Measurements from ENCODE around the gene SCAP. TPM values are rescaled to one million over a fixed set of nuclear protein-coding genes. Genes with fewer than 3 reads are reported as not detected.
"Not testable (repeated sequence)": the region's sequence is repeated elsewhere in the genome, so short reads cannot be mapped to it uniquely, and the experiment has no call there.

The SCAP gene
- total RNA-seq, 2 experiments from 2014 or later = 57.5 to 60.7 TPM

DNA sequence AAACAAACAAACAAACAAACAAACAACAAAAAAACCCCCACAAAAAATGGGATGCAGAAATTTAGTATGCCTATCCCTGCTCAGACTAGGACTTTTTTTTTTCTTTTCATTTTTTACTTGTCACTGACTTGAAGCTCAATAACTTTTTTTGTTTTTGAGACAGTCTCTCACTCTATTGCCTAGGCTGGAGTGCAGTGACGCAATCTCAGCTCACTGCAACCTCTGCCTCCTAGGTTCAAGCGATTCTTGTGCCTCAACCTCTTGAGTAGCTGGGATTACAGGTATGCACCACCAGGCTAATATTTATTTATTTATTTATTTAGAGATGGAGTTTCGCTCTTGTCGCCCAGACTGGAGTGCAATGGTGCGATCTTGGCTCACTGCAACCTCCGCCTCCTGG lies 29.5 kb upstream of the SCAP start:
- ATAC-seq; H3K9me3 Mint-ChIP-seq (ENCODE audit: insufficient read depth); H3K27ac Mint-ChIP-seq; H3K4me3 Mint-ChIP-seq; H3K4me1 Mint-ChIP-seq (ENCODE audit: low read depth); POLR2A ChIA-PET; DNase-seq; H3K27me3 Mint-ChIP-seq (ENCODE audit: low read depth): not testable (repeated sequence)
- peaks cover 46% of the 10 kb centered on the region for H3K36me3 Mint-ChIP-seq (ENCODE audit: low read depth)
- CTCF ChIA-PET = interaction anchor here (0.7 kb wide), 1 partner anchor 177 kb away, joined by 3 read pairs; no protein-coding TSS in a partner anchor

DNA sequence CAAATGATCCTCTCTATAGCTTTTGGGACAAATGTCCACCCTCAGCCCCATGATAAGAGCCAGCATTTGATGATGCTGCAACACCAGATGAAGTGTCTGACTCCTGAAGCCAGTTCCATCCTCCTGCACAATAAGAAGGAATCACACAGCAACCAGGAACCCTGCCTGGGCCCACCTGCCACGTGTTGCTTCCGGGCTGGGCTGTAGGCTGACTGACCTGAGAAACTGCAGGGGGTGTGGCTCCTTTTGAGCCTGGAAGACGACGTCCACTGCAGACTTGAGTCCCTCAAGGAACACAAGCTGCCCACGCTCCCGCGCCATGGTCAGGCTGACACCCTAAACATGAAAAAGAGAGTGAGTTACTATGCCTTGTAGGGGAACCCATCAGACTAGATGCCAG lies 28.4 kb upstream of the SCAP start:
- Mint-ChIP-seq H3K36me3 (ENCODE audit: low read depth) (peaks cover 45% of the 10 kb centered on the region), H3K9me3 (ENCODE audit: insufficient read depth) (no peaks in the 10 kb centered on the region), H3K27ac (no peak overlapping the region), H3K4me3 (no peak overlapping the region), H3K27me3 (ENCODE audit: low read depth) (no peaks in the 10 kb centered on the region), H3K4me1 (ENCODE audit: low read depth) (no peaks in the 10 kb centered on the region)
- no peak for DNase-seq
- POLR2A ChIA-PET = no interaction called here
- no peak for ATAC-seq
- CTCF ChIA-PET = interaction anchor here (1.0 kb wide), 1 partner anchor 83 kb away, joined by 3 read pairs; no protein-coding TSS in a partner anchor

DNA sequence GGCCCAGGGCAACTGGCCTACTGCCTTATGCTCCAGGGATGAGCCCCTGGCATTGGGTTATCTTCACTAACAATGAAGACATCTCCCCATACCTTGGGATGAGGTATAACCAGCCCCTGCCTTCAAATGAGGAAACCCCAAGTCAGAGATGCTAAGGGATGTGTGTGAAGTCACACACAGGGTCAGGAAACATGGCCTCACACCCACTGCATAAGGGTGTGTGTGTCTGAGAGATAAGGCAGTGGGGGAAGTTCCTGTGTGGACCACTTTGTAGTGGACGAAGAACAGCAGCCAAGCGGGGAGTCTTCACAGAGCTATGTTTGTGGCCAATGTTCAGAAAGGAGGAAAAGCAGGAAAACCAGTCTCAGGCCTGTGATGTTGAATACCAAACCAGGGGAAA lies 27.3 kb upstream of the SCAP start:
- no peak overlapping the region for H3K27ac Mint-ChIP-seq
- CTCF ChIA-PET = interaction anchor here (1.8 kb wide), 1 partner anchor 82 kb away, joined by 4 read pairs; no protein-coding TSS in a partner anchor

DNA sequence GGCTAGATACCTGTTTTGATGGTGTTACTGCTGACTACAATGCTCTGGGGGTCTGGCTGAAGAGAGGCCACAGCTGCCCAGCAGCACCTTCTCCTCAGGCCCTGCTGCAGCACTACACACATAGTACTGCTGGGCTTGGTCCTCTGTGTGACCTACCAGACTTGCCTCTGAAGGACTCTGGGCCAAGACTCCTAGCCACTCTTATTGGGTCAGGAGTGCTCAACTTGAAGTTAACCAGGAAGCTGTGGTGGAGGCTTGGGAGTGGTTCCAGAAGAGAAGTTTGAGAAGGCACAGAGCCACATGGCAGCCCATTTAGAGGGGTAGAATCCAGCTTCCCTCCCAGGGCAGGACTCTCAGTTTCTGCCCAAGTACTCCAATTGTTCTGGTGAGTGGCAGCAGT lies 21.2 kb upstream of the SCAP start:
- no peak for DNase-seq
- ATAC-seq = no peak
- Mint-ChIP-seq H3K27me3 (ENCODE audit: low read depth) (no peaks in the 10 kb centered on the region), H3K4me1 (ENCODE audit: low read depth) (no peaks in the 10 kb centered on the region), H3K27ac (no peak overlapping the region), H3K9me3 (ENCODE audit: insufficient read depth) (no peaks in the 10 kb centered on the region), H3K4me3 (no peak overlapping the region), H3K36me3 (ENCODE audit: low read depth) (peaks cover 48% of the 10 kb centered on the region)
- POLR2A ChIA-PET = no interaction called here
- CTCF ChIA-PET = no interaction called here

More for the DNA sequence above, 27.3 kb upstream of the SCAP start:
- H3K36me3 Mint-ChIP-seq (ENCODE audit: low read depth) = peaks cover 49% of the 10 kb centered on the region
- no peak for ATAC-seq
- no peaks in the 10 kb centered on the region for H3K9me3 Mint-ChIP-seq (ENCODE audit: insufficient read depth)
- DNase-seq = no peak
- no peak overlapping the region for H3K4me3 Mint-ChIP-seq
- no peaks in the 10 kb centered on the region for H3K4me1 Mint-ChIP-seq (ENCODE audit: low read depth)
- no peaks in the 10 kb centered on the region for H3K27me3 Mint-ChIP-seq (ENCODE audit: low read depth)
- POLR2A ChIA-PET = interaction anchor here (1.1 kb wide), 1 partner anchor 10 kb away, joined by 3 read pairs; the partner anchor contains the start of gene ELP6

DNA sequence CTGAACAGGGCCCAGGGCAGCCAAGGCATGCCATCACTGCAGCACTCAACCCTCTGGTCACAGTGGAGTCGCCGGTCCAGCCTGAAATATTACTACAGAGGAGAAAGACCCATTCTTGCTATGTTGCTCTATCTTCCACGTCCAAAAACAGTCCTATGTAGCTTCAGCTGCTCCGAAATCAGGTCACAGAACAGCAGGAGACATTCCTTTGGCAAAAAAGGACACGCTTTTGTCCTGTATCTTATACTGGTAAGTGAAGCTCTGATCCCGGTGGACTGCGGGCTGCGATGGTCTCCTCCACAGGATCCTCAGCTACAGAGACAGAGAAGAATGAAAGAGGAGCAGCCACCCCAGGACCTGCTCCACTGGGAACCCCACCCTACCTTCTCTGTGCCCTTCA lies 20.1 kb upstream of the SCAP start:
- DNase-seq (no peak), ATAC-seq (no peak)
- POLR2A ChIA-PET = no interaction called here
- H3K9me3 Mint-ChIP-seq (ENCODE audit: insufficient read depth) = no peaks in the 10 kb centered on the region
- peaks cover 42% of the 10 kb centered on the region for H3K36me3 Mint-ChIP-seq (ENCODE audit: low read depth)
- no peaks in the 10 kb centered on the region for H3K4me1 Mint-ChIP-seq (ENCODE audit: low read depth)
- no peak overlapping the region for H3K27ac Mint-ChIP-seq
- H3K4me3 Mint-ChIP-seq = no peak overlapping the region
- CTCF ChIA-PET = interaction anchor here (0.8 to 0.9 kb wide), 2 partner anchors 75 to 329 kb away, joined by 3 read pairs; no protein-coding TSS in a partner anchor
- no peaks in the 10 kb centered on the region for H3K27me3 Mint-ChIP-seq (ENCODE audit: low read depth)

DNA sequence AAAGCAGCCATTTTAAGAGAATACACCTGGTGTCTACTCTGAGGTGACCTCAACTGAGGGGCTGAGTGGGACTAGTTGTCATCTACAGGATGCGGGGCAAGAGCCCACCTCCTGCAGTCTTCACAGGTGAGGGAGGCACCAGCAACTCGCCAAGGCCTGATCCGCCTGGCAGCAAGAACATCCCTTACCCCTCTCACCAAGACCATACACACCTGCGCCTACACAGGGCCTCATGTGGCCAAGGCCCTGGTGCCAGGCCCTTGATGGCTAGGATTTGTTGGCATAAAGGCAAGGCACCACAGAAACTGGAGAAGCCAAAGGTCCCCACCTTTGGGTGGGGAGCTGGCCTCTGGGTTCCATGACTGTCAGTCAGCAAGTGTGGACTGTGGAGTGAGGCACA lies 19.4 kb upstream of the SCAP start:
- ChIA-PET CTCF (interaction anchor here (0.9 to 1.5 kb wide), 2 partner anchors 27 to 74 kb away, joined by 3 read pairs; no protein-coding TSS in a partner anchor), POLR2A (no interaction called here)
- no peaks in the 10 kb centered on the region for H3K4me1 Mint-ChIP-seq (ENCODE audit: low read depth)
- ATAC-seq = no peak
- H3K36me3 Mint-ChIP-seq (ENCODE audit: low read depth) = peaks cover 38% of the 10 kb centered on the region
- H3K27me3 Mint-ChIP-seq (ENCODE audit: low read depth) = no peaks in the 10 kb centered on the region
- H3K4me3 Mint-ChIP-seq = no peak overlapping the region
- no peaks in the 10 kb centered on the region for H3K9me3 Mint-ChIP-seq (ENCODE audit: insufficient read depth)
- no peak for DNase-seq
- H3K27ac Mint-ChIP-seq = no peak overlapping the region

DNA sequence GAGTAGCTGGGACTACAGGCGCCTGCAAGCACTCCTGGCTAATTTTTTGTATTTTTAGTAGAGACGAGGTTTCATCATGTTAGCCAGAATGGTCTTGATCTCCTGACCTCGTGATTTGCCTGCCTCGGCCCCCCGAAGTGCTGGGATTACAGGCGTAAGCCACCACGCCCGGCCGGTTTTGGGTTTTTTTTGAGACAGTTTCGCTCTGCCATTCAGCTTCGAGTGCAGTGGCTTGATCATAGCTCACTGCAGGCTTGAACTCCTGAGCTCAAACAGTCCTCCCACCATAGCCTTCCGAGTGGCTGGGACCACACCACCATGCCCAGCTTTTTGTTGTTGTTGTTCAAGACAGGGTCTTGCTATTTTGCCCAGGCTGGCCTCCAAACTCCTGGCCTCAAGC lies 16.0 kb upstream of the SCAP start:
- no peak overlapping the region for H3K27ac Mint-ChIP-seq

DNA sequence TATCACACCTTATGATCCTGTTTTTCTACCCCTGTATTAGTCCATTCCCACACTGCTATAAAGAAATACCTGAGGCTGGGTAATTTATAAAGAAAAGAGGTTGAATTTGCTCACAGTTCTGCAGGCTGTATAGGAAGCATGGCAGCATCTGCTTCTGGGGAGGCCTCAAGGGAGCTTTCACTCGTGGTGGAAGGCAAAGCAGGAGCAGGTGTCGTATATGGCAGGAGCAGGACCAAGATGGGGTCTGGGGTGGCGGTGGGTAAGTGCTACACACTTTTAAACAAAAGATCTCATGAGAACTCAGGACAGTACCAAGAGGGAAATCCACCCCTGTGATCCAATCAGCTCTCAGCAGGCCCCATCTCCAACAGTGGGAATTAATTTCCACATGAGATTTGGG lies 15.4 kb upstream of the SCAP start:
- Mint-ChIP-seq H3K27me3 (ENCODE audit: low read depth) (no peaks in the 10 kb centered on the region), H3K9me3 (ENCODE audit: insufficient read depth) (no peaks in the 10 kb centered on the region), H3K36me3 (ENCODE audit: low read depth) (peaks cover 21% of the 10 kb centered on the region), H3K4me3 (no peak overlapping the region), H3K4me1 (ENCODE audit: low read depth) (no peaks in the 10 kb centered on the region), H3K27ac (no peak overlapping the region)
- POLR2A ChIA-PET = no interaction called here
- no peak for DNase-seq
- CTCF ChIA-PET = interaction anchor here (3.1 kb wide), 1 partner anchor 70 kb away, joined by 14 read pairs; no protein-coding TSS in a partner anchor
- ATAC-seq = no peak

More for the DNA sequence above, 16.0 kb upstream of the SCAP start:
- Mint-ChIP-seq H3K27me3 (ENCODE audit: low read depth) (no peaks in the 10 kb centered on the region), H3K4me3 (no peak overlapping the region), H3K36me3 (ENCODE audit: low read depth) (peaks cover 25% of the 10 kb centered on the region), H3K4me1 (ENCODE audit: low read depth) (no peaks in the 10 kb centered on the region), H3K9me3 (ENCODE audit: insufficient read depth) (no peaks in the 10 kb centered on the region)
- DNase-seq (no peak), ATAC-seq (no peak)
- ChIA-PET CTCF (interaction anchor here (3.1 kb wide), 1 partner anchor 71 kb away, joined by 14 read pairs; no protein-coding TSS in a partner anchor), POLR2A (no interaction called here)

DNA sequence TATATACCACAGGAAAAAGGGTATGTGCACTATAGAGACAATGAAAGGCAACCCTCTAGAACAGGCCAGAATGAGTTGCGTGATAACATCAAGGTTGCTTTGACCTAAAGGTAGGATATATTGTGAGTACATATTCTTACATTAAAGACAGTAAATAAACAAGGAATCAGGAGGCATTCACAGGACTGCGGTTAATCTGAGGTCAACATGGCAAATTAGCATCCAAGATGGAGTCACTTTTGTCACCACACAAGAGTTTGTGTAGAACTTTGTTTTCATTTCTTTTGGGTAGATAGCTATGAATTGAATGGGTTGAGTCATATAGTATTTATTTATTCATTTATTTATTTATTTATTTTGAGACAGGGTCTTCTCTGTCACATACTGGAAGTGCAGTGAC lies 11.5 kb upstream of the SCAP start:
- ChIA-PET CTCF (interaction anchor here (1.2 to 1.5 kb wide), 3 partner anchors 11 to 66 kb away, joined by 4 read pairs; partner anchors contain the start of gene SCAP), POLR2A (interaction anchor here (0.6 kb wide), 1 partner anchor 1040 kb away, joined by 4 read pairs; no protein-coding TSS in a partner anchor)
- H3K36me3 Mint-ChIP-seq (ENCODE audit: low read depth) = peaks cover 10% of the 10 kb centered on the region
- no peaks in the 10 kb centered on the region for H3K27me3 Mint-ChIP-seq (ENCODE audit: low read depth)
- H3K4me1 Mint-ChIP-seq (ENCODE audit: low read depth) = no peaks in the 10 kb centered on the region
- no peaks in the 10 kb centered on the region for H3K9me3 Mint-ChIP-seq (ENCODE audit: insufficient read depth)
- ATAC-seq (no peak), DNase-seq (no peak)
- no peak overlapping the region for H3K27ac Mint-ChIP-seq
- H3K4me3 Mint-ChIP-seq = no peak overlapping the region

DNA sequence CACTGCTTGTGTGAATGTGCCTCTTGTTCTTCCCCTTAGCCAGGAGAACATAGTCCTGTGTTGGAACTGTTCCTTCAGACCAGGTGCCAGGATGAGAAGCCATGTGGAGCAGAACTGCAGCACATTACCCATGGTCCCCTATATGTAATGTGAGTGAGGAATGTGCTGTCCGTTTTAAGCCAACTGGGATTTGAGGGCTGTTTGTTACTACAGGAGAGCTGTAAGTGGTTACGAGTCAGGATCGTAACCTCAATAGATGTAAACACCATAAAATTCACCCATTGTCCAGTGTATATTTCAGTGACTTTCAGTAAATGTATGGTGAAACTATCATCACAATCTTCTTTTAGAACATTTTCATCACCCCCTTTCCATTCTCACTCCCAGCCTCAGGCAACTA lies 10.1 kb upstream of the SCAP start:
- no peak for ATAC-seq
- Mint-ChIP-seq H3K27me3 (ENCODE audit: low read depth) (no peaks in the 10 kb centered on the region), H3K4me3 (no peak overlapping the region), H3K36me3 (ENCODE audit: low read depth) (peaks cover 8% of the 10 kb centered on the region), H3K9me3 (ENCODE audit: insufficient read depth) (no peaks in the 10 kb centered on the region), H3K27ac (no peak overlapping the region), H3K4me1 (ENCODE audit: low read depth) (no peaks in the 10 kb centered on the region)
- ChIA-PET POLR2A (no interaction called here), CTCF (no interaction called here)
- no peak for DNase-seq

DNA sequence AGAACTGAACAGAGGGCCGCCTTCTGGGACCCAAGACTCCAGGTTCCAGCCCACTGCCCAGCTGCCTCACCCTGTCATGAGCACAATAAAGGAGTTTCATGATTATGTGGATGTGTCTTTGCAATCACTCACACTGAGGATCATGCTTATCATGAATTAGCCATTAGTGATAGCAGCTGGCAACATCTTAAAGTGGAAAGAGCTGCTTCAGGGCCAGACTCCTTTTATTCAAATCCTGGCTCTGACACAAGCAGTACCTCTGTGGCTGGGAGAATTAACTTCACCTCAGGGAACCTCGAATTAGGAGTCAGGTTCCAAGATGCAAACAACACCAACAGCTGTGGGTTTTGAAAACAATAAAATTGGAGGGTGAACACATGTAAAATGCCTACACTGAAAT lies 6.6 kb upstream of the SCAP start:
- Mint-ChIP-seq H3K4me3 (no peak overlapping the region), H3K27me3 (ENCODE audit: low read depth) (no peaks in the 10 kb centered on the region), H3K36me3 (ENCODE audit: low read depth) (peaks cover 4% of the 10 kb centered on the region), H3K9me3 (ENCODE audit: insufficient read depth) (no peaks in the 10 kb centered on the region), H3K4me1 (ENCODE audit: low read depth) (no peaks in the 10 kb centered on the region), H3K27ac (no peak overlapping the region)
- CTCF ChIA-PET = interaction anchor here (2.5 kb wide), 1 partner anchor 61 kb away, joined by 9 read pairs; no protein-coding TSS in a partner anchor
- no peak for DNase-seq
- no peak for ATAC-seq
- POLR2A ChIA-PET = no interaction called here

DNA sequence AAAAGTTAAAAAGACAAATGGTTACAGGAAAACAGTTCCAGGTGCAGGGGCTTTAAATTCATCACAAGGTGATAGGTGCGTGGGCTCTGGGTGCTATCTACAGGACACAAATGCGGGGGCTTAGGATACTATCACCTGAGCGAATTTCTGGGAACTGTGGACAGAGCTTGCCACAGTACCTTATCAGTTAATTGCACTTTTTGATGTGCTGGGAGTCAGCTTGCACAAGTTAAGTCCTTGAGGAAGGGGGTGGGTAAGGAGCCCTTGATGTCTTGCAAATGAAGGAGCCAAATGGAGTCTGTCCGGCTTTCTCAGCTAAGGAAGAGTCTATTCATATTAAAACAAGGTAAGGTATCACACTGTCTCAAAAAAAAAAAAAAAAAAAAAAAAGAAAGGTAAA lies 6.0 kb upstream of the SCAP start:
- H3K4me1 Mint-ChIP-seq (ENCODE audit: low read depth); H3K36me3 Mint-ChIP-seq (ENCODE audit: low read depth); H3K27ac Mint-ChIP-seq; H3K27me3 Mint-ChIP-seq (ENCODE audit: low read depth); CTCF ChIA-PET; H3K9me3 Mint-ChIP-seq (ENCODE audit: insufficient read depth); H3K4me3 Mint-ChIP-seq; POLR2A ChIA-PET; ATAC-seq; DNase-seq: not testable (repeated sequence)

DNA sequence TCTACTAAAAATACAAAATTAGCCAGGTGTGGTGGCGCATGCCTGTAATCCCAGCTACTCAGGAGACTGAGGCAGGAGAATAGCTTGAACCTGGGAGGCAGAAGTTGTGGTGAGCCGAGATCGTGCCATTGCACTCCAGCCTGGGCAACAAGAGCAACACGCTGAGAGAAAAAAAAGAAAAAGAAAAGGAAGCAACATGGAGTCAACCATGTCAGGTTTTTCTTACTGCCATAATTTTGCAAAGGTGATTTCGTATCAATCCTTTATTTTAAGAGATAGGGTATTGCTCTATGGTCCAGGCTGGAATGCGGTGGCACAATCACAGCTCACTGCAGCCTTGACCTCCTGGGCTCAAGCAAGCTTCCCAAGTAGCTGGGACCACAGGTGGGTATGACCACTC lies 4.5 kb upstream of the SCAP start:
- DNase-seq; H3K9me3 Mint-ChIP-seq (ENCODE audit: insufficient read depth); H3K27ac Mint-ChIP-seq; ATAC-seq; POLR2A ChIA-PET; H3K36me3 Mint-ChIP-seq (ENCODE audit: low read depth); H3K27me3 Mint-ChIP-seq (ENCODE audit: low read depth); H3K4me3 Mint-ChIP-seq: not testable (repeated sequence)
- peaks cover 11% of the 10 kb centered on the region for H3K4me1 Mint-ChIP-seq (ENCODE audit: low read depth)
- CTCF ChIA-PET = interaction anchor here (2.0 kb wide), 1 partner anchor 59 kb away, joined by 9 read pairs; no protein-coding TSS in a partner anchor
